ENCODE measurements around the gene TRIM56.
"Not testable (repeated sequence)": the region's sequence is repeated elsewhere in the genome, so short reads cannot be mapped to it uniquely, and the experiment has no call there.

TRIM56 gene

GRCh38 chr7:101102026-101102425 lies 16.7 kb downstream of the TRIM56 start:
- Histone ChIP-seq H3K4me1 (ENCODE audit: control insufficient read depth, insufficient read depth, low read length) (peaks cover 25% of the 10 kb centered on the region), H3K27me3 (ENCODE audit: control insufficient read depth, insufficient read depth, low read length) (no peaks in the 10 kb centered on the region), H3K9me3 (ENCODE audit: control insufficient read depth, insufficient read depth, low read length) (no peaks in the 10 kb centered on the region), H3K27ac (ENCODE audit: low read depth, low read length) (no peak overlapping the region), H3K4me3 (ENCODE audit: low read depth, low read length) (no peak overlapping the region), H3K9ac (ENCODE audit: low read depth, low read length) (no peak overlapping the region), H3K36me3 (ENCODE audit: control insufficient read depth, insufficient read depth, low read length) (no peaks in the 10 kb centered on the region)

GRCh38 chr7:101103701-101104100 lies 18.4 kb downstream of the TRIM56 start:
- H3K9ac ChIP-seq (ENCODE audit: low read depth, low read length); H3K4me3 ChIP-seq (ENCODE audit: low read depth, low read length); H3K27me3 ChIP-seq (ENCODE audit: control insufficient read depth, insufficient read depth, low read length); H3K36me3 ChIP-seq (ENCODE audit: control insufficient read depth, insufficient read depth, low read length); H3K9me3 ChIP-seq (ENCODE audit: control insufficient read depth, insufficient read depth, low read length): not testable (repeated sequence)
- Histone ChIP-seq H3K27ac (ENCODE audit: low read depth, low read length) (peak overlapping the region; percentile 12), H3K4me1 (ENCODE audit: control insufficient read depth, insufficient read depth, low read length) (peaks cover 25% of the 10 kb centered on the region)

GRCh38 chr7:101104193-101104713 lies 19.0 kb downstream of the TRIM56 start:
- H3K27me3 ChIP-seq (ENCODE audit: control insufficient read depth, insufficient read depth, low read length), result no peaks in the 10 kb centered on the region
- H3K4me1 ChIP-seq (ENCODE audit: control insufficient read depth, insufficient read depth, low read length), result peaks cover 25% of the 10 kb centered on the region
- H3K9me3 ChIP-seq (ENCODE audit: control insufficient read depth, insufficient read depth, low read length), result no peaks in the 10 kb centered on the region
- no peak overlapping the region for H3K9ac ChIP-seq (ENCODE audit: low read depth, low read length)
- H3K27ac ChIP-seq (ENCODE audit: low read depth, low read length), result peak overlapping the region; percentile 12
- H3K4me3 ChIP-seq (ENCODE audit: low read depth, low read length), result no peak overlapping the region
- no peaks in the 10 kb centered on the region for H3K36me3 ChIP-seq (ENCODE audit: control insufficient read depth, insufficient read depth, low read length)

GRCh38 chr7:101104799-101105198 lies 19.5 kb downstream of the TRIM56 start:
- Histone ChIP-seq H3K9ac (ENCODE audit: low read depth, low read length) (no peak overlapping the region), H3K27ac (ENCODE audit: low read depth, low read length) (no peak overlapping the region), H3K36me3 (ENCODE audit: control insufficient read depth, insufficient read depth, low read length) (no peaks in the 10 kb centered on the region), H3K4me1 (ENCODE audit: control insufficient read depth, insufficient read depth, low read length) (peaks cover 19% of the 10 kb centered on the region), H3K27me3 (ENCODE audit: control insufficient read depth, insufficient read depth, low read length) (no peaks in the 10 kb centered on the region), H3K4me3 (ENCODE audit: low read depth, low read length) (no peak overlapping the region), H3K9me3 (ENCODE audit: control insufficient read depth, insufficient read depth, low read length) (no peaks in the 10 kb centered on the region)

DNA sequence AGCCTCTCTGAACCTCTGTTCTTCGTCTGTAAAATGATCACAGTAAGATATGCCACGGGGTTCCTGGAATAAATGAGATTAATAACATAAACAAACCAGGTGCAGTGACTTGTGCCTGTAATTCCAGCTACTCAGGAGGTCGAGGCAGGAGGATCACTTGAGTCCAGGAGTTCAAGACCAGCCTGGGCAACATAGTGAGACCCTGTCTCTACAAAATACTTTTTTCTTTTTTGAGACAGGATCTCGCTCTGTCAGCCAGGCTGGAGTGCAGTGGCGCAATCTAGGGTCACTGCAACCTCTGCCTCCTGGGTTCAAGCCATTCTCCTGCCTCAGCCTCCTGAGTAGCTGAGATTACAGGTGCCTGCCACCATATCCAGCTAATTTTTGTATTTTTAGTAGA lies 20.0 kb downstream of the TRIM56 start:
- peaks cover 15% of the 10 kb centered on the region for H3K4me1 ChIP-seq (ENCODE audit: control insufficient read depth, insufficient read depth, low read length)
- H3K9ac ChIP-seq (ENCODE audit: low read depth, low read length); H3K36me3 ChIP-seq (ENCODE audit: control insufficient read depth, insufficient read depth, low read length); H3K9me3 ChIP-seq (ENCODE audit: control insufficient read depth, insufficient read depth, low read length); H3K27me3 ChIP-seq (ENCODE audit: control insufficient read depth, insufficient read depth, low read length); H3K4me3 ChIP-seq (ENCODE audit: low read depth, low read length); H3K27ac ChIP-seq (ENCODE audit: low read depth, low read length): not testable (repeated sequence)

DNA sequence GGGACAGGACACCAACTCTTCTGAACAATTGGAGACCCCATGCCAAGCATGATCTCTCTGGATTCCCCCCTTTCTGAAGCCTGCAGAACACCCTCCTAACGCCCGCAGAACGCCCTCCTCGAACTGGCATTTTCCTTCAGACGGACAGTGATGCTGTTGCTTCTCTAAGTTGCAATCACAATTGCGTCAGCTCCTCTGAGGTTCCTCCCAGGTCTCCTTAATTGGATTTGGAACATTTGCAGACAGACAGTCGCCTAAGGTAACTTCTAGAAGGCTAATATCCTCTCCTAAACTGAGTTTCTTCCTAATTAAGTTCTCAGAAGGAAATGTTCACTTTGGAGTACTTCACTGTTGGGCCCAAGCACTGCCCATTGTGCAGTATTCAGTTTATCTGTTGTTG lies 21.1 kb downstream of the TRIM56 start:
- Histone ChIP-seq H3K9me3 (ENCODE audit: control insufficient read depth, insufficient read depth, low read length) (no peaks in the 10 kb centered on the region), H3K27ac (ENCODE audit: low read depth, low read length) (no peak overlapping the region), H3K27me3 (ENCODE audit: control insufficient read depth, insufficient read depth, low read length) (no peaks in the 10 kb centered on the region), H3K36me3 (ENCODE audit: control insufficient read depth, insufficient read depth, low read length) (no peaks in the 10 kb centered on the region), H3K4me3 (ENCODE audit: low read depth, low read length) (no peak overlapping the region), H3K4me1 (ENCODE audit: control insufficient read depth, insufficient read depth, low read length) (peaks cover 6% of the 10 kb centered on the region), H3K9ac (ENCODE audit: low read depth, low read length) (no peak overlapping the region)

GRCh38 chr7:101108330-101108857 lies 23.1 kb downstream of the TRIM56 start:
- no peaks in the 10 kb centered on the region for H3K36me3 ChIP-seq (ENCODE audit: control insufficient read depth, insufficient read depth, low read length)
- no peak overlapping the region for H3K9ac ChIP-seq (ENCODE audit: low read depth, low read length)
- H3K4me3 ChIP-seq (ENCODE audit: low read depth, low read length), result no peak overlapping the region
- H3K27me3 ChIP-seq (ENCODE audit: control insufficient read depth, insufficient read depth, low read length), result no peaks in the 10 kb centered on the region
- H3K9me3 ChIP-seq (ENCODE audit: control insufficient read depth, insufficient read depth, low read length), result no peaks in the 10 kb centered on the region
- no peak overlapping the region for H3K27ac ChIP-seq (ENCODE audit: low read depth, low read length)
- H3K4me1 ChIP-seq (ENCODE audit: control insufficient read depth, insufficient read depth, low read length), result no peaks in the 10 kb centered on the region; the same call in 1 of the 2 replicates

DNA sequence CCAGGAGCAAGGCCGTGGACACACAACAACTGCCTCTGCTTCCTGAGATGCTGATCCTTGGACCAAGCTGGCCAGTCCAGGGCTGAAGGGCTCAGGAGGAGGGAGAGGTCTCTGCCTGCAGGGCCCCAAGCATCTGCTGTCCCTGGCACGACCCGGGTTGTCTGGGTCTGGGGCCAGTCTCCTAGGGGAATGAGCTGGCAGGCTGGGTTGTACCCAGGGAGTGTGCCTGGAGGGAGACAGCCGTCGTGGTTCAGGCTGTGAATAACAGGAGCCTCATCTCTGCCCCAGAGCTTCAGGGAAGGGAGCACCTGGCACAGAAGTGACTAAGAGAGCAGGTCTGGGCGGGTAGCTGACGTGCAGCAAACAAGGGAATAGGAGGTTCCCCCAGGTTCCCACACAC lies 23.7 kb downstream of the TRIM56 start:
- Histone ChIP-seq H3K27me3 (ENCODE audit: control insufficient read depth, insufficient read depth, low read length) (no peaks in the 10 kb centered on the region), H3K36me3 (ENCODE audit: control insufficient read depth, insufficient read depth, low read length) (no peaks in the 10 kb centered on the region), H3K4me3 (ENCODE audit: low read depth, low read length) (no peak overlapping the region), H3K4me1 (ENCODE audit: control insufficient read depth, insufficient read depth, low read length) (no peaks in the 10 kb centered on the region; the same call in 1 of the 2 replicates), H3K9me3 (ENCODE audit: control insufficient read depth, insufficient read depth, low read length) (no peaks in the 10 kb centered on the region), H3K27ac (ENCODE audit: low read depth, low read length) (no peak overlapping the region), H3K9ac (ENCODE audit: low read depth, low read length) (no peak overlapping the region)

DNA sequence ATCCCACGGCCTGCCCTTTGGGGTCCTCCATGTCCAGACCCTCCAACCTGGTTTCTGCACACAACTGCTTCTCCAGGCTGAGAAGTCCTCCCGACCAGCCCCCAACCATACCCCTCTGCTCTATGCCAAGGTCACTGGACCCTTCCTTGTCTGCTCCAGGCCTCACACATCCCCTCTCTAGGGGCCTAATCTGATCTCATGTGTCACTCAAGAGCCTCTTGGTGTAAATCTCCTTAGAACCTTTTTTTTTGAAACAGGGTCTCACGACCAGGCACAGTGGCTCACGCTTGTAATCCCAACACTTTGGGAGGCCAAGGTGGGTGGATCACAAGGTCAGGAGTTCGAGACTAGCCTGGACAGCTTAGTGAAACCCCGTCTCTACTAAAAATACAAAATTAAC lies 24.1 kb downstream of the TRIM56 start:
- no peak overlapping the region for H3K9ac ChIP-seq (ENCODE audit: low read depth, low read length)

DNA sequence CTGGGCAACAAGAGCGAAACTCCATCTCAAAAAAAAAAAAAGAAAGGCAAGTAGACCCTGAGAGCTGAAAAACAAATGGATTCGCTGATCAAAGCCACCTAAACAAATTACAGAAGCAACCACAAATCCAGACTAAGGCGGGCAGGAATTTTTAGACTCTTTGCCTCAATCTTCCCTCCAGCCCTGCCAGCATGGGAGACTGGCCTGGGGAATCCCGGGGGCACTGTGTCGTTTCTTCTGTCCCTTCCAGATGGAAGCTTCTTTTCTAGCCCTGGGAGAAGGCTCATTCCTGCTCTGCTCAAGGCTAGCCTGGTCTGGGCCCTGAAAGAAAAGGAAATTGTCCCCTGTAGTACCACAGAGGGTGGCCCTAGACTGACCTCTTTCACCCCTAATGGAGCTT lies 26.0 kb downstream of the TRIM56 start:
- no peaks in the 10 kb centered on the region for H3K4me1 ChIP-seq (ENCODE audit: control insufficient read depth, insufficient read depth, low read length)
- no peaks in the 10 kb centered on the region for H3K36me3 ChIP-seq (ENCODE audit: control insufficient read depth, insufficient read depth, low read length)
- H3K9me3 ChIP-seq (ENCODE audit: control insufficient read depth, insufficient read depth, low read length), result no peaks in the 10 kb centered on the region
- no peaks in the 10 kb centered on the region for H3K27me3 ChIP-seq (ENCODE audit: control insufficient read depth, insufficient read depth, low read length)
- no peak overlapping the region for H3K27ac ChIP-seq (ENCODE audit: low read depth, low read length)
- no peak overlapping the region for H3K4me3 ChIP-seq (ENCODE audit: low read depth, low read length)
- no peak overlapping the region for H3K9ac ChIP-seq (ENCODE audit: low read depth, low read length)

More for the DNA sequence above, 24.1 kb downstream of the TRIM56 start:
- H3K9me3 ChIP-seq (ENCODE audit: control insufficient read depth, insufficient read depth, low read length), result no peaks in the 10 kb centered on the region
- H3K4me1 ChIP-seq (ENCODE audit: control insufficient read depth, insufficient read depth, low read length), result no peaks in the 10 kb centered on the region
- H3K4me3 ChIP-seq (ENCODE audit: low read depth, low read length), result no peak overlapping the region
- no peak overlapping the region for H3K27ac ChIP-seq (ENCODE audit: low read depth, low read length)
- H3K27me3 ChIP-seq (ENCODE audit: control insufficient read depth, insufficient read depth, low read length), result no peaks in the 10 kb centered on the region
- no peaks in the 10 kb centered on the region for H3K36me3 ChIP-seq (ENCODE audit: control insufficient read depth, insufficient read depth, low read length)

- Histone ChIP-seq H3K4me3 (ENCODE audit: low read depth, low read length) (no peak overlapping the region), H3K27ac (ENCODE audit: low read depth, low read length) (no peak overlapping the region), H3K9ac (ENCODE audit: low read depth, low read length) (no peak overlapping the region), H3K27me3 (ENCODE audit: control insufficient read depth, insufficient read depth, low read length) (no peaks in the 10 kb centered on the region), H3K4me1 (ENCODE audit: control insufficient read depth, insufficient read depth, low read length) (no peaks in the 10 kb centered on the region), H3K36me3 (ENCODE audit: control insufficient read depth, insufficient read depth, low read length) (no peaks in the 10 kb centered on the region), H3K9me3 (ENCODE audit: control insufficient read depth, insufficient read depth, low read length) (no peaks in the 10 kb centered on the region)
Measured at GRCh38 chr7:101112233-101112632, 27.0 kb downstream of the TRIM56 start.

DNA sequence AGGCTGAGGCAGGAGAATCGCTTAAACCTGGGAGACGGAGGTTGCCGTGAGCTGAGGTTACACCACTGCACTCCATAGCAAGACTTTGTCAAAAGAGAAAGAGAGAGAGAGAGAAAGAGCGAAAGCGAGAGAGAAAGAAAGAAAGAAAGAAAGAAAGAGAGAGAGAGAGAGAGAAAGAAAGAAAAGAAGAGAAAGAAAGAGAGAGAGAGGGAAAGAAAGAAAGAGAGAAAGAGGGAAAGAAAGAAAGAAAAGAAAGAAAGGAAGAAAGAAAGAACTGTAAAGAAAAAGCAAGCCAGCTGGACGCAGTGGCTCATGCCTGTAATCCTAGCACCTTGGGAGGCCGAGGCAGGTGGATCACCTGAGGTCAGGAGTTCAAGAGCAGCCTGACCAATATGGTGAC lies 27.9 kb downstream of the TRIM56 start:
- not testable (repeated sequence) for H3K36me3 ChIP-seq (ENCODE audit: control insufficient read depth, insufficient read depth, low read length); H3K4me3 ChIP-seq (ENCODE audit: low read depth, low read length); H3K4me1 ChIP-seq (ENCODE audit: control insufficient read depth, insufficient read depth, low read length); H3K9ac ChIP-seq (ENCODE audit: low read depth, low read length); H3K9me3 ChIP-seq (ENCODE audit: control insufficient read depth, insufficient read depth, low read length); H3K27me3 ChIP-seq (ENCODE audit: control insufficient read depth, insufficient read depth, low read length); H3K27ac ChIP-seq (ENCODE audit: low read depth, low read length)
